ENCODE results near the gene STAT5A.

GRCh38 chr17:42281571-42282096, 6.7 kb upstream of the STAT5A start:
- TF ChIP-seq REST (tag by site-specific recombination; IDR thresholded peaks at IDR 0.05) (no peak), CTCF (tag by site-specific recombination; IDR thresholded peaks at IDR 0.05) (no peak), ZNF704 (tag by site-specific recombination; IDR thresholded peaks at IDR 0.05) (no peak), ZBTB1 (tag by site-specific recombination; IDR thresholded peaks at IDR 0.05) (no peak), ZNF621 (tag by site-specific recombination; IDR thresholded peaks at IDR 0.05) (no peak), ZNF530 (tag by site-specific recombination; IDR thresholded peaks at IDR 0.05; ENCODE audit: low read depth) (no peak), ZNF133 (tag by site-specific recombination; IDR thresholded peaks at IDR 0.05) (no peak)
